ENCODE results near the gene RIC8B. TPM values are rescaled to one million over a fixed set of nuclear protein-coding genes. Genes with fewer than 3 reads are reported as not detected.

RIC8B gene
- total RNA-seq, 2 donors from 2014 or later: 12.9 to 27.5 TPM

- no peak overlapping the region for H3K4me3 ChIP-seq
- H3K9me3 ChIP-seq: no peaks in the 10 kb centered on the region
- ATAC-seq (ENCODE audit: insufficient number of reproducible peaks, low FRiP score, low read depth): no peak
- no peaks in the 10 kb centered on the region for H3K27me3 ChIP-seq (replicated peaks; ENCODE audit: insufficient read depth)
- no peaks in the 10 kb centered on the region for H3K36me3 ChIP-seq
- no peak overlapping the region for H3K27ac ChIP-seq
- no peak for DNase-seq (ENCODE audit: low spot score)
- TF ChIP-seq CTCF (IDR thresholded peaks at IDR 0.05): no peak
- peaks cover 0 to 5% of the 10 kb centered on the region in 2 donors for H3K4me1 ChIP-seq (ENCODE audit: control insufficient read depth in 1 of 2, low read depth in 2 of 2)
Observed at GRCh38 chr12:106906715-106907114, 132.2 kb downstream of the RIC8B start.

GRCh38 chr12:106907411-106907810 is 132.9 kb downstream of the RIC8B start:
- ATAC-seq (ENCODE audit: insufficient number of reproducible peaks, low FRiP score, low read depth) (no peak), DNase-seq (ENCODE audit: low spot score) (no peak)
- no peaks in the 10 kb centered on the region for H3K36me3 ChIP-seq
- H3K9me3 ChIP-seq: no peaks in the 10 kb centered on the region
- peaks cover 0 to 5% of the 10 kb centered on the region in 2 donors for H3K4me1 ChIP-seq (ENCODE audit: control insufficient read depth in 1 of 2, low read depth in 2 of 2)
- no peak for TF ChIP-seq CTCF (IDR thresholded peaks at IDR 0.05)
- H3K27me3 ChIP-seq (replicated peaks; ENCODE audit: insufficient read depth): no peaks in the 10 kb centered on the region
- H3K4me3 ChIP-seq: no peak overlapping the region
- H3K27ac ChIP-seq: no peak overlapping the region

- H3K4me1 ChIP-seq (ENCODE audit: control insufficient read depth in 1 of 2, low read depth in 2 of 2): peaks cover 0 to 5% of the 10 kb centered on the region in 2 donors
- no peaks in the 10 kb centered on the region for H3K27me3 ChIP-seq (replicated peaks; ENCODE audit: insufficient read depth)
- H3K36me3 ChIP-seq: no peaks in the 10 kb centered on the region
- no peak for TF ChIP-seq CTCF (IDR thresholded peaks at IDR 0.05)
- H3K27ac ChIP-seq: no peak overlapping the region
- no peak for DNase-seq (ENCODE audit: low spot score)
- H3K9me3 ChIP-seq: no peaks in the 10 kb centered on the region
- H3K4me3 ChIP-seq: no peak overlapping the region
- no peak for ATAC-seq (ENCODE audit: insufficient number of reproducible peaks, low FRiP score, low read depth)
Observed at GRCh38 chr12:106907846-106908245, 133.4 kb downstream of the RIC8B start.

GRCh38 chr12:106908561-106908960 is 134.1 kb downstream of the RIC8B start:
- no peak for TF ChIP-seq CTCF (IDR thresholded peaks at IDR 0.05)
- Histone ChIP-seq H3K36me3 (no peaks in the 10 kb centered on the region), H3K9me3 (no peaks in the 10 kb centered on the region), H3K4me3 (no peak overlapping the region), H3K27ac (no peak overlapping the region), H3K4me1 (ENCODE audit: control insufficient read depth in 1 of 2, low read depth in 2 of 2) (peaks cover 0 to 5% of the 10 kb centered on the region in 2 donors), H3K27me3 (replicated peaks; ENCODE audit: insufficient read depth) (no peaks in the 10 kb centered on the region)
- DNase-seq (ENCODE audit: low spot score) (no peak), ATAC-seq (ENCODE audit: insufficient number of reproducible peaks, low FRiP score, low read depth) (no peak)

- H3K27me3 ChIP-seq (replicated peaks; ENCODE audit: insufficient read depth): no peaks in the 10 kb centered on the region
- no peak for DNase-seq (ENCODE audit: low spot score)
- no peaks in the 10 kb centered on the region for H3K9me3 ChIP-seq
- no peaks in the 10 kb centered on the region for H3K4me1 ChIP-seq (ENCODE audit: control insufficient read depth in 1 of 2, low read depth in 2 of 2)
- ATAC-seq (ENCODE audit: insufficient number of reproducible peaks, low FRiP score, low read depth): no peak
- TF ChIP-seq CTCF (IDR thresholded peaks at IDR 0.05): no peak
- H3K27ac ChIP-seq: no peak overlapping the region
- no peak overlapping the region for H3K4me3 ChIP-seq
- no peaks in the 10 kb centered on the region for H3K36me3 ChIP-seq
Observed at GRCh38 chr12:106910202-106910601, 135.7 kb downstream of the RIC8B start.

Data from thoracic aorta (tissue), 2 donors.